Mononuclear cell (primary cell): ENCODE data around the gene ITCH. TPM values are rescaled to one million over a fixed set of nuclear protein-coding genes. Genes with fewer than 3 reads are reported as not detected.
"Not testable (repeated sequence)": the region's sequence is repeated elsewhere in the genome, so short reads cannot be mapped to it uniquely, and the experiment has no call there.

Source experiments
- H3K27me3 ChIP-seq: 2 replicates; pipeline ENCODE4 v1.6.0; 2011; ENCODE audit warnings: low read length, control low read depth; ENCODE audit not compliant: insufficient read depth
- H3K4me1 ChIP-seq: 2 replicates; pipeline ENCODE4 v1.5.1; 2011; ENCODE audit warnings: mild to moderate bottlenecking, low read length, control low read depth; ENCODE audit not compliant: insufficient read depth
- H3K4me3 ChIP-seq: 2 replicates; pipeline ENCODE4 v1.5.1; 2011; ENCODE audit warnings: mild to moderate bottlenecking, low read length, moderate library complexity
- H3K9me3 ChIP-seq: 2 replicates; pipeline ENCODE4 v1.5.1; 2011; ENCODE audit warnings: low read depth, mild to moderate bottlenecking, control low read depth, low read length
- total RNA-seq: library from RNA; depleted of rRNA; stranded (reverse); fragments of >200 nt; gene quantifications from one replicate; pipeline ENCODE4 v1.2.3, GENCODE V29; 2012

The ITCH gene
- total RNA-seq, 1 donor = 80.0 TPM

DNA sequence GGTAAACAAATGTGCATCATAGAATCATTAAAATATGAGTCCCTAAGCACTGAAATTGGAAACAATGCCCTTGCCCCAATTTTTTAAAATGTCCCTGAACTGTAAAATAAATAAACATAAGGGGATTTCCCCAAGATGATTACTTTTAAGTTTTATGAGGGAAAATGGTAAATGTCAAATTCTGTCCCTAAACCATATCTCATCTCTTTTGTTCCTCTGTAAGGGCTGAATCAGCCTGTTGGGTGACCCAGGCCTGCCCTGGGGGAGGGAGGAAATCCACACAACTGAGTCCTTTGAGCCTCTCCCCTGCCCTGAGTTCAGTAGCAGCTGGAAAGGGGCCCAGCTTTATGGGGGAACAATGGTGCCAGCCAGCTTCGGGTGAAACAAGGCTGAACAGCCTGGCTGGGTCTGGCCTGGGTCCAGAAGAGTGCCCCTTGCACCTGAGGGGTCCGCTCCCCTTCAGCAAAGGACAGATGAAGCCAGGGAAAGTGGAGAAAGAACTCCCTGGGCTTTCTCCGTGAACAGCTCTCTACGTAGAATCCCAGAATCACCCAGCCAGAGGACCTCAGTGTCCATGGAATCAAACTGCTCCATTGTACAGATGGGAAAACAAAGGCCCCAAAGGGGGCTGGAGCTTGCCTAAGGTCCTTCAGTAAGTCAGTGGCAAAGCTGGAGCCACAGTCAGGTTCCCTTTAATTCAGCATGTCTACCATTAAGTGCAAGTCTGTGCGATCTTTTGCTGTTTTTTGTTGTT is 28.2 kb upstream of the ITCH start:
- H3K4me3 ChIP-seq = no peak overlapping the region
- no peaks in the 10 kb centered on the region for H3K4me1 ChIP-seq
- no peaks in the 10 kb centered on the region for H3K27me3 ChIP-seq
- no peaks in the 10 kb centered on the region for H3K9me3 ChIP-seq

DNA sequence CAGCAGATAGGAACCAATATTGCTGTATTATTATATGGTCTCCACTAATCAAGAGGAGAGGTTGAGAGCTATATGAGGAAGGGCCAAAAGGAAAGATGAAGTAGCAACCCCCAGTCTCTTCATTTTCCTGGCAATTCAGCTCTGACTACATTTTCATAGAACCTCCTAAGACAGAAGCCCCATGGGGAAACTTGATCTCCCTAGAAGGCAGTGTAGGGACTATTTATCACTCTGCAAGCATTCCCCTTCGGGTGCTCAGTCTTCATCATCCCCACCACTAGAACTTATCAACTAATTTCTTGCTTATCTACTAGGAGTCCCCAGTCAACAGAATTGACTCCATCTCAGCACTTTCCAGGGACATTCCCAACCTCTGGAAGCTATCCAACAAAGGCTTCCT is 25.5 kb upstream of the ITCH start:
- H3K4me1 ChIP-seq = no peaks in the 10 kb centered on the region
- no peaks in the 10 kb centered on the region for H3K9me3 ChIP-seq
- H3K4me3 ChIP-seq = no peak overlapping the region
- no peaks in the 10 kb centered on the region for H3K27me3 ChIP-seq

- H3K9me3 ChIP-seq = no peaks in the 10 kb centered on the region
- H3K27me3 ChIP-seq = no peaks in the 10 kb centered on the region
- no peak overlapping the region for H3K4me3 ChIP-seq
- no peaks in the 10 kb centered on the region for H3K4me1 ChIP-seq
Measured at GRCh38 chr20:34337982-34338726, 24.9 kb upstream of the ITCH start.

DNA sequence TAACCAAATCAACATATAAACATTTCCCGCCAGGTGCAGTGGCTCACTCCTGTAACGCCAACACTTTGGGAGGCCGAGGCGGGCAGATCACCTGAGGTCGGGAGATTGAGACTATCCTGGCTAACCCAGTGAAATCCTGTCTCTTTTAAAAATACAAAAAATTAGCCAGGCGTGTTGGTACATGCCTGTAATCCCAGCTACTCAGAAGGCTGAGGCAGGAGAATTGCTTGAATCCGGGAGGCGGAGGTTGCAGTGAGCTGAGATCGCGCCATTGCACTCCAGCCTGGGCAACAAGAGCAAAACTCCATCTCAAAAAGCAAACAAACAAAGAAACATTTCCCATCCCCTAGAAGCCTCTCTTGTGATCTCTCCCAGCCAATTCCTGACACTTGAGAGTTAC is 22.3 kb upstream of the ITCH start:
- not testable (repeated sequence) for H3K4me1 ChIP-seq, H3K27me3 ChIP-seq, H3K9me3 ChIP-seq, H3K4me3 ChIP-seq

DNA sequence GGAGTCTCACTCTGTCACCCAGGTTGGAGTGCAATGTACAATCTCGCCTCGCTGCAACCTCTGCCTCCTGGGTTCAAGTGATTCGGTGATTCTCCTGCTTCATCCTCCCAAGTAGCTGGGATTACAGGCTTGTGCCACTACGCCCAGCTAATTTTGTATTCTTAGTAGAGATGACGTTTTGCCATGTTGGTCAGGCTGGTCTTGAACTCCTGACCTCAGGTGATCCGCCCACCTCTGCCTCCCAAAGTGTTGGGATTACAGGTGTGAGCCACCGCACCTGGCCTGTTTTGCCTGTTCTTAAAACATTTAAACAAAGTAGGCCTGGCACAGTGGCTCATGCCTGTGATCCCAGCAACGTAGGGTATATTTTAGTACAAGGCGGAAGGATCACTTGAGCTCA is 21.9 kb upstream of the ITCH start:
- not testable (repeated sequence) for H3K4me3 ChIP-seq, H3K27me3 ChIP-seq, H3K4me1 ChIP-seq, H3K9me3 ChIP-seq

DNA sequence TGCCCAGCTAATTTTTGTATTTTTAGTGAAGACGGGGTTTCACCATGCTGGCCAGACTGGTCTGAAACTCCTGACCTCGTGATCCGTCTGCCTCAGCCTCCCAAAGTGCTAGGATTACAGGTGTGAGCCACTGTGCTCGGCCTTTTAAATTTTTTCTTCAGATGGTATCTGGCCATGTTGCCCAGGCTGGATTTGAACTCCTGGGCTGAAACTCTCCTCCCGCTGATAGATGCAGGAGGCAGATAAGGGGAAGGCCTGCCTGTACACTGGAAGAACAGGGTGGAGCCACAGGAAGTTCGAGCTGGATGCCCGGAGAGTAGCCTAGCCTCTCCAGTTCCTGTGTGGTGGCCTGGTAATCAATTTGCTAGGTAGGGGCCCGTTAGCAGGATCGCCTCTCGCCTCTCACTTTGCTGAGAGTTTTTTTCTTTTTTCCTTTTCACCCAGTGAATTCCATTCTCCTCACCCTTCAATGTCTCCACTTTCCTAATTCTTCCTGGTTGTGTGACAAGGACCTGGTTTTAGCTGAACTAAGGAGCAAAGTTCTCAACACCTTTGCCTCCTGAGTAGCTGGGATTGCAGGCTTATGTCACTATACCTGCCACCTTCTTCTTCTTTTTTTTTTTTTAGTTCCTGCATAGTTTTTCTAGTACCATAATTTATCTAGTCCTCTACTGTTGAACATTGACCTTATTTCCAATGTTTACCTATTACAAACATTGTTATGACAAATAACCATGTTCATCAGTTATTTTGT is 19.4 kb upstream of the ITCH start:
- Histone ChIP-seq H3K27me3 (no peaks in the 10 kb centered on the region), H3K4me3 (no peak overlapping the region), H3K9me3 (no peaks in the 10 kb centered on the region), H3K4me1 (no peaks in the 10 kb centered on the region)

DNA sequence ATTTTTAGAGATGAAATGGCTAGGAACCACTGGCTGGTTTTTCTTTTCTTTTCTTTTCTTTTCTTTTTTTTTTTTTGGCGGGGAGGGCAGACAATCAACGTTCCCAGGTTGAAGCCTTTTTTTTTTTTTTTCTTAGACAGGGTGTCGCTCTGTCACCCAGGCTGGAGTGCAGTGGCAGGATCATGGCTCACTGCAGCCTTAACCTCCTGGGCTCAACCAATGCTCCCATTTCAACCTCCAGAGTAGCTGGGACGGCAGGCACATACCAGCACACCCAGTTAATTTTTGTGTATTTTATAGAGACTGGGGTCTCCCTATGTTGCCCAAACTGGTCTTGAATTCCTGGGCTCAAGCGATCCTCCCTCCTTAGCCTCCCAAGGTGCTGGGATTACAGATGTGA is 18.8 kb upstream of the ITCH start:
- no peak overlapping the region for H3K4me3 ChIP-seq
- H3K4me1 ChIP-seq = no peaks in the 10 kb centered on the region
- H3K9me3 ChIP-seq = no peaks in the 10 kb centered on the region
- no peaks in the 10 kb centered on the region for H3K27me3 ChIP-seq

- no peaks in the 10 kb centered on the region for H3K4me1 ChIP-seq
- no peaks in the 10 kb centered on the region for H3K9me3 ChIP-seq
- no peak overlapping the region for H3K4me3 ChIP-seq
- no peaks in the 10 kb centered on the region for H3K27me3 ChIP-seq
Measured at GRCh38 chr20:34345402-34345736, 17.7 kb upstream of the ITCH start.

- H3K9me3 ChIP-seq, H3K4me3 ChIP-seq, H3K4me1 ChIP-seq, H3K27me3 ChIP-seq: not testable (repeated sequence)
Measured at GRCh38 chr20:34345839-34346532, 17.1 kb upstream of the ITCH start.

DNA sequence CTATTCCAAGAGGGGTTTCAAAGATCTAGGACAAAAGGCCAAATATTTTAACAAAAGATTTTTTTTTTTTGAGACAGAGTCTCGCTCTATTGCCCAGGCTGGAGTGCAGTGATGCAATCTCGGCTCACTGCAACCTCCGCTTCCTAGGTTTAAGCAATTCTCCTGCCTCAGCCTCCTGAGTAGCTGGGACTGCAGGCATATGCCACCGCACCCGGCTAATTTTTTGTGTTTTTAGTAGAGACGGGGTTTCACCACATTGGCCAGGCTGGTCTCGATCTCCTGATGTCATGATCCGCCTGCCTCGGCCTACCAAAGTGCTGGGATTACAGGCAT is 16.6 kb upstream of the ITCH start:
- not testable (repeated sequence) for H3K9me3 ChIP-seq, H3K4me3 ChIP-seq, H3K4me1 ChIP-seq, H3K27me3 ChIP-seq

DNA sequence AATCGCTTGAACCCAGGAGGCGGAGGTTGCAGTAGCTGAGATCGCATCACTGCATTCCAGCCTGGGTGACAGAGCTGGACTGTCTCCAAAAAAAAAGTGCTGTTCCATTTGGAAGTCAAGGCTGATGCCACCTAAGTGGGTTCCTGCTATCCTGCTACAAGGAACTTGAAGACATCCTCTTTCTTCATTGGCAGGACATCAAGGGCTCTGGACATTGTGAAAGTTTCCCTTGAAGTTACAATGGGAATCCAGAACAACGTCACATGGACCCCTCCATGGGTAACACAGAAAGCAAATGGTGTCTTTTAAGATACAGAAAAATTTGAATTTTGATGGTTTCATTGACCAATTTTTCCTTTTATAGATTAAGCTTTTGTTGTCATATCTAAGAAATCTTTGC is 15.5 kb upstream of the ITCH start:
- H3K27me3 ChIP-seq = no peaks in the 10 kb centered on the region
- H3K4me3 ChIP-seq = no peak overlapping the region
- no peaks in the 10 kb centered on the region for H3K4me1 ChIP-seq
- no peaks in the 10 kb centered on the region for H3K9me3 ChIP-seq

- no peaks in the 10 kb centered on the region for H3K27me3 ChIP-seq
- H3K9me3 ChIP-seq = no peaks in the 10 kb centered on the region
- no peaks in the 10 kb centered on the region for H3K4me1 ChIP-seq
- no peak overlapping the region for H3K4me3 ChIP-seq
Measured at GRCh38 chr20:34350095-34350494, 13.0 kb upstream of the ITCH start.

DNA sequence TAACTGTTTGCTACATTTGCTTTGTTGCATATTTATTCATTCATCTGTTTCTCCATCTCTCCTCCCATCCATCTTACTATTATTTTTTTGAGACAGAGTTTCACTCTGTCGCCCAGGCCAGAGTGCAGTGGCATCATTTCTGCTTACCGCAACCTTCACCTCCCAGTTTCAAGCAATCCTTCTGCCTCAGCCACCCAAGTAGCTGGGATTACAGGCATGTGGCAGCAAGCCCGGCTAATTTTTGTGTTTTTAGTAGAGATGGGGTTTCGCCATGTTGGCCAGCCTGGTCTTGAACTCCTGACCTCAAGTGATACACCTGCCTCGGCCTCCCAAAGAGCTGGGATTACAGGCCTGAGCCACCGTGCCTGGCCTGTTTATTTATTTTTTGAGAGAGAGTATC is 9.6 kb upstream of the ITCH start:
- H3K4me3 ChIP-seq, H3K27me3 ChIP-seq, H3K4me1 ChIP-seq, H3K9me3 ChIP-seq: not testable (repeated sequence)

DNA sequence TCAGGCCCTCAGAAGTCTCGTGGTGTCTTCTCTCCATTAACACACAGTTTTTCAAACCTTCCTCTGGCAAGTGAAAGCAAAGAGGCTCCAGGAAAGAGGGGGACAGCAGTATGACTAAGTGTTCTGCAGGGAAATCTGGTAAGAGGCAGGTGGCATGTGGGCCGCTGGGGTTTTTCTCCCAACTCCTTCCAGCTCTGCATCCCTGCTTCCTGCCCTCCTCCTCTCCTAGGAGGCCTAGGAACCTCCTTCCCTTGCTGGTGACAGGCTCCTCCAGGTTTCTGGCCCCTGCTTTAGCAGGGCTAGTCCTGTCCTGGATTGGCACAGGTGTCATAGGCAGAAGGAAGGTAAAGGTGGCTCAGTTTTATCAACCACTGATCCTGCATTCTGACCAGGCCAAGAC is 7.6 kb upstream of the ITCH start:
- Histone ChIP-seq H3K4me1 (no peaks in the 10 kb centered on the region), H3K4me3 (no peak overlapping the region), H3K9me3 (no peaks in the 10 kb centered on the region), H3K27me3 (no peaks in the 10 kb centered on the region)

GRCh38 chr20:34359729-34360128 is 3.3 kb upstream of the ITCH start:
- peaks cover 16% of the 10 kb centered on the region for H3K4me1 ChIP-seq
- H3K4me3 ChIP-seq, H3K27me3 ChIP-seq, H3K9me3 ChIP-seq: not testable (repeated sequence)
